Fibroblast of villous mesenchyme (primary cell): ENCODE data around the gene FGFR4. TPM values are rescaled to one million over a fixed set of nuclear protein-coding genes. Genes with fewer than 3 reads are reported as not detected.
"Not testable (repeated sequence)": the region's sequence is repeated elsewhere in the genome, so short reads cannot be mapped to it uniquely, and the experiment has no call there.

Experiments
- DNase-seq: peaks from one replicate; pipeline ENCODE4 v3.0.0-alpha.2; 2010; ENCODE audit warnings: low read depth
- H3K4me3 ChIP-seq: 2 replicates; pipeline ENCODE4 v1.5.1; 2011; ENCODE audit warnings: low read depth, mild to moderate bottlenecking, low read length
- CTCF ChIP-seq: IDR thresholded peaks from 2 replicates; pipeline ENCODE4 v1.5.1; 2012; ENCODE audit warnings: low read depth, mild to moderate bottlenecking, low read length; ENCODE audit not compliant: insufficient read depth
- total RNA-seq: library from RNA; depleted of rRNA; stranded (reverse); fragments of >200 nt; gene quantifications from 2 replicates; pipeline ENCODE4 v1.2.3, GENCODE V29; 2012

FGFR4 gene
- total RNA-seq, 1 donor, result 1.3 TPM

- DNase-seq, result no peak
- no peak overlapping the region for H3K4me3 ChIP-seq
- TF ChIP-seq CTCF, result no peak
Measured at GRCh38 chr5:177045631-177046030, 41.1 kb upstream of the FGFR4 start.

DNA sequence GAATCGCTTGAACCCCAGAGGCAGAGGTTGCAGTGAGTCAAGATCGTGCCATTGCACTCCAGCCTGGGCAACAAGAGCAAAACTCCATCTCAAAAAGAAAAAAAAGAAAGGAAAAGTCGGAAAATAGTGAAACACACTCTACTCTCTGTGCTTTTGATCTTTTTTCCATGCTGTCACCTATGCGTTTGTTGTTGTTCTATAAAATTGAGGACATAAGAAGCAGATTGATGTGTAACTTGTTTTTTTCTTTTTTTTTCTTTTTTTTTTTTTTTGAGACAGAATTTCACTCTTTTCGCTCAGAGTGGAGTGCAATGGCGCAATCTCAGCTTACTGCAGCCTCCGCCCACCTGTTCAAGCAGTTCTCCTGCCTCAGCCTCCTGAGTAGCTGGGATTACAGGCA is 38.2 kb upstream of the FGFR4 start:
- H3K4me3 ChIP-seq, DNase-seq: not testable (repeated sequence)

- H3K4me3 ChIP-seq, result no peak overlapping the region
- peak; percentile 8 for DNase-seq
- TF ChIP-seq CTCF, result peak; percentile 13
Measured at GRCh38 chr5:177049285-177049684, 37.4 kb upstream of the FGFR4 start.

- no peak overlapping the region for H3K4me3 ChIP-seq
- no peak for DNase-seq
- no peak for TF ChIP-seq CTCF
Measured at GRCh38 chr5:177064500-177065277, 22.0 kb upstream of the FGFR4 start.

- H3K4me3 ChIP-seq, result no peak overlapping the region
- TF ChIP-seq CTCF, result no peak
- no peak for DNase-seq
Measured at GRCh38 chr5:177065491-177065890, 21.2 kb upstream of the FGFR4 start.

DNA sequence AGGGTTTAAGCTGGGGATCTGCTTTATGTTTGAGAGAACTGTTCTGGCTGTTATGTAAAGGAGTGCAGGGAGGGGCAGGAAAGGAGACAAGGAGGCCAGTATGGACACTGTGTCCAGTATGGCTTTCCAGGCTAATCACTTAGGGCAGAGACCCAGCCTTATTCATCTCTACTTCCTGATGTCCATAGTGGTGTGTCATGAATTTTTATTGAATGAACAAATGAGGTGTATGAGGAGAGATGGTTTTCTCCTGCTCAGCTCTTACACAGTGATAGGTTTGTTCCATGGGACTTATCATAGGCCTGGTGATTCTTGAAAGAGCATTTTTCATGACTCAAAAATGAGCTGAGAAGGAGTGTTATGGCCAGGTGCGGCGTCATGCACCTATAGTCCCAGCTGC is 20.5 kb upstream of the FGFR4 start:
- no peak for TF ChIP-seq CTCF
- DNase-seq, result no peak
- H3K4me3 ChIP-seq, result no peak overlapping the region

- H3K4me3 ChIP-seq, result no peak overlapping the region
- no peak for TF ChIP-seq CTCF
- no peak for DNase-seq
Measured at GRCh38 chr5:177067503-177067902, 19.2 kb upstream of the FGFR4 start.
